CD14-positive monocyte (primary cell): Measurements from ENCODE around the gene FLT1. TPM values are rescaled to one million over a fixed set of nuclear protein-coding genes. Genes with fewer than 3 reads are reported as not detected.

Source experiments
- DNase-seq, 3 donors: peaks; one replicate each; pipeline ENCODE4 v3.0.0-alpha.2; 2011 to 2022
- H2AFZ ChIP-seq: 2 replicates; pipeline ENCODE4 v1.6.0; 2012; ENCODE audit warnings: mild to moderate bottlenecking, low read depth, low read length, inconsistent platforms; ENCODE audit not compliant: insufficient read depth, poor library complexity, severe bottlenecking
- H3K27ac ChIP-seq, 2 donors: 1 replicate in 1 of 2; 2 replicates in 1 of 2; pipeline ENCODE4 v1.5.1; 2012 to 2013; ENCODE audit warnings: low read length in 2 of 2, control low read depth in 1 of 2, inconsistent platforms in 1 of 2, low read depth in 1 of 2, mild to moderate bottlenecking in 1 of 2
- H3K27me3 ChIP-seq, 2 donors: one replicate each; pipeline versions ENCODE4 v1.6.0 to v1.6.1; 2011 to 2013; ENCODE audit warnings: low read length in 2 of 2; ENCODE audit not compliant: control insufficient read depth in 2 of 2, insufficient read depth in 2 of 2
- H3K36me3 ChIP-seq, 2 donors: replicated peaks in 1 of 2; 1 replicate in 1 of 2; 2 replicates in 1 of 2; pipeline versions ENCODE4 v1.5.1 to v1.6.1; 2012 to 2013; ENCODE audit warnings: low read length in 2 of 2, control low read depth in 1 of 2, inconsistent platforms in 1 of 2, mild to moderate bottlenecking in 1 of 2; ENCODE audit not compliant: insufficient read depth in 2 of 2, control insufficient read depth in 1 of 2
- H3K4me1 ChIP-seq, 2 donors: 1 replicate in 1 of 2; 2 replicates in 1 of 2; pipeline versions ENCODE4 v1.5.1 to v1.6.1; 2012 to 2013; ENCODE audit warnings: low read length in 2 of 2, control low read depth in 1 of 2, inconsistent platforms in 1 of 2, mild to moderate bottlenecking in 1 of 2, moderate library complexity in 1 of 2; ENCODE audit not compliant: insufficient read depth in 2 of 2, control insufficient read depth in 1 of 2
- H3K4me2 ChIP-seq: replicated peaks from 2 replicates; pipeline ENCODE3; 2012; ENCODE audit warnings: low read length, moderate library complexity, mild to moderate bottlenecking; ENCODE audit not compliant: poor library complexity, severe bottlenecking; ENCODE audit errors: extremely low read depth
- H3K4me3 ChIP-seq, 3 experiments: fragments of 200-600 bp in 1 of 3; sonication (generic) in 1 of 3; replicated peaks in 1 of 3; 1 replicate in 2 of 3; 2 replicates in 1 of 3; pipeline ENCODE4 v1.5.1; 2011 to 2013; ENCODE audit warnings: low read length in 3 of 3, mild to moderate bottlenecking in 3 of 3, control low read depth in 2 of 3, low read depth in 2 of 3, inconsistent platforms in 1 of 3, moderate library complexity in 1 of 3
- H3K79me2 ChIP-seq: 2 replicates; pipeline ENCODE4 v1.6.0; 2012; ENCODE audit warnings: mild to moderate bottlenecking, control low read depth, inconsistent platforms, low read length, moderate library complexity; ENCODE audit not compliant: insufficient read depth
- H3K9ac ChIP-seq: 2 replicates; pipeline ENCODE4 v1.6.0; 2017; ENCODE audit warnings: low read length, mild to moderate bottlenecking; ENCODE audit not compliant: insufficient read depth, poor library complexity, severe bottlenecking
- H3K9me3 ChIP-seq, 2 donors: replicated peaks in 1 of 2; 1 replicate in 1 of 2; 2 replicates in 1 of 2; pipeline versions ENCODE4 v1.5.1 to v1.6.1; 2012 to 2013; ENCODE audit warnings: low read length in 2 of 2, control low read depth in 1 of 2; ENCODE audit not compliant: control insufficient read depth in 1 of 2, insufficient read depth in 1 of 2
- H4K20me1 ChIP-seq: 2 replicates; pipeline ENCODE4 v1.6.0; 2012; ENCODE audit warnings: mild to moderate bottlenecking, low read length, control low read depth, moderate library complexity; ENCODE audit not compliant: insufficient read depth
- H3K27ac Mint-ChIP-seq, 7 donors: one replicate each; pipeline ENCODE4 v1.8.0; 2020; ENCODE audit warnings: mild to moderate bottlenecking in 7 of 7, mixed read lengths in 7 of 7, moderate library complexity in 6 of 7, inconsistent platforms in 2 of 7
- H3K27me3 Mint-ChIP-seq, 3 donors: one replicate each; pipeline ENCODE4 v1.8.0; 2021 to 2022; ENCODE audit warnings: low read depth in 3 of 3, mild to moderate bottlenecking in 3 of 3, mixed read lengths in 3 of 3, moderate library complexity in 3 of 3, inconsistent platforms in 1 of 3
- H3K36me3 Mint-ChIP-seq, 2 donors: one replicate each; pipeline ENCODE4 v1.8.0; 2020; ENCODE audit warnings: mixed read lengths in 2 of 2, inconsistent platforms in 1 of 2, mild to moderate bottlenecking in 1 of 2
- H3K4me1 Mint-ChIP-seq: one replicate; pipeline ENCODE4 v1.8.0; 2020; ENCODE audit warnings: mild to moderate bottlenecking, mixed read lengths
- H3K4me3 Mint-ChIP-seq, 2 donors: one replicate each; pipeline ENCODE4 v1.8.0; 2020; ENCODE audit warnings: mild to moderate bottlenecking in 2 of 2, mixed read lengths in 2 of 2, moderate library complexity in 1 of 2
- H3K9me3 Mint-ChIP-seq, 7 donors: one replicate each; pipeline ENCODE4 v1.8.0; 2020 to 2022; ENCODE audit warnings: mixed read lengths in 7 of 7, mild to moderate bottlenecking in 6 of 7, moderate library complexity in 6 of 7, inconsistent platforms in 2 of 7
- CTCF ChIP-seq: fragments of 200-600 bp; IDR thresholded peaks from one replicate; pipeline ENCODE4 v1.8.0; 2022; ENCODE audit warnings: antibody characterized with exemption, mild to moderate bottlenecking
- WGBS: methylation state at CpG from one replicate; pipeline ENCODE4 v1.1.5; 2013; ENCODE audit warnings: missing lambda C conversion rate; ENCODE audit not compliant: insufficient coverage; 5-methylcytosine and 5-hydroxymethylcytosine counted together
- intact Hi-C, 2 donors: fragments of 100-400 bp; cut with micrococcal nuclease; formaldehyde crosslinking; loops; one replicate each; pipeline versions ENCODE4 v1.15.0 to v1.15.1; 2023
- polyA plus RNA-seq, 3 donors: library from polyadenylated mRNA; depleted of rRNA in 1 of 3; unstranded in 2 of 3; stranded (reverse) in 1 of 3; fragments of 300-500 nt in 2 of 3; fragments of >200 nt in 1 of 3; fragmentation: Illumina TruSeq in 2 of 3; gene quantifications; 1 replicate in 2 of 3; 2 replicates in 1 of 3; pipeline ENCODE4 v1.2.3, GENCODE V29; 2012 to 2021

Gene FLT1
- polyA plus RNA-seq, 3 donors: 0.28 TPM; not detected in 2

- Histone ChIP-seq H3K27me3 (peaks cover 81 to 92% of the 10 kb centered on the region in 2 donors), H3K4me2 (no peak overlapping the region), H2AFZ (no peak overlapping the region), H3K9me3 (no peaks in the 10 kb centered on the region), H3K36me3 (no peaks in the 10 kb centered on the region), H3K79me2 (no peaks in the 10 kb centered on the region), H3K4me1 (no peaks in the 10 kb centered on the region), H3K27ac (no peak overlapping the region), H3K9ac (no peak overlapping the region), H4K20me1 (no peaks in the 10 kb centered on the region), H3K4me3 (no peak overlapping the region)
- peak overlapping the region in 1 of 2 donors; percentile 70 for H3K4me3 Mint-ChIP-seq
- no peaks in the 10 kb centered on the region for H3K36me3 Mint-ChIP-seq
- no peak for DNase-seq
- H3K4me1 Mint-ChIP-seq: no peaks in the 10 kb centered on the region
- intact Hi-C loops: no loop called here
- H3K9me3 Mint-ChIP-seq: peaks cover 0 to 2% (median 0%) of the 10 kb centered on the region in 7 donors
- WGBS: 80% methylated on average over 1 of the region's 4 CpGs
- no peak for TF ChIP-seq CTCF
- H3K27ac Mint-ChIP-seq: no peak overlapping the region
- H3K27me3 Mint-ChIP-seq: peaks cover 64 to 95% (median 69%) of the 10 kb centered on the region in 3 donors
Measured at GRCh38 chr13:28338006-28338574, 156.8 kb downstream of the FLT1 start.

GRCh38 chr13:28337166-28338005 lies 157.5 kb downstream of the FLT1 start:
- intact Hi-C loops: no loop called here
- Histone ChIP-seq H4K20me1 (no peaks in the 10 kb centered on the region), H3K79me2 (no peaks in the 10 kb centered on the region), H3K27me3 (peaks cover 86 to 95% of the 10 kb centered on the region in 2 donors), H3K27ac (no peak overlapping the region), H3K4me2 (no peak overlapping the region), H3K9ac (no peak overlapping the region), H3K9me3 (no peaks in the 10 kb centered on the region), H3K4me3 (no peak overlapping the region), H2AFZ (no peak overlapping the region), H3K4me1 (no peaks in the 10 kb centered on the region), H3K36me3 (no peaks in the 10 kb centered on the region)
- H3K4me1 Mint-ChIP-seq: no peaks in the 10 kb centered on the region
- peaks cover 64 to 97% (median 66%) of the 10 kb centered on the region in 3 donors for H3K27me3 Mint-ChIP-seq
- WGBS: 100% methylated on average over 1 of the region's 4 CpGs
- TF ChIP-seq CTCF: no peak
- peak overlapping the region in 1 of 2 donors; percentile 43 for H3K4me3 Mint-ChIP-seq
- no peak overlapping the region for H3K27ac Mint-ChIP-seq
- peaks cover 0 to 2% (median 0%) of the 10 kb centered on the region in 7 donors for H3K9me3 Mint-ChIP-seq
- DNase-seq: no peak
- H3K36me3 Mint-ChIP-seq: no peaks in the 10 kb centered on the region
